ENCODE results near the gene CD200R1. TPM values are rescaled to one million over a fixed set of nuclear protein-coding genes. Genes with fewer than 3 reads are reported as not detected.

The CD200R1 gene
- total and polyA plus RNA-seq, 9 of the 15 experiments (the other 6 are each of a cell fraction or from before 2014, with no cell fraction given) = 0.04 to 0.23 (median 0.09) TPM; not detected in 5

DNA sequence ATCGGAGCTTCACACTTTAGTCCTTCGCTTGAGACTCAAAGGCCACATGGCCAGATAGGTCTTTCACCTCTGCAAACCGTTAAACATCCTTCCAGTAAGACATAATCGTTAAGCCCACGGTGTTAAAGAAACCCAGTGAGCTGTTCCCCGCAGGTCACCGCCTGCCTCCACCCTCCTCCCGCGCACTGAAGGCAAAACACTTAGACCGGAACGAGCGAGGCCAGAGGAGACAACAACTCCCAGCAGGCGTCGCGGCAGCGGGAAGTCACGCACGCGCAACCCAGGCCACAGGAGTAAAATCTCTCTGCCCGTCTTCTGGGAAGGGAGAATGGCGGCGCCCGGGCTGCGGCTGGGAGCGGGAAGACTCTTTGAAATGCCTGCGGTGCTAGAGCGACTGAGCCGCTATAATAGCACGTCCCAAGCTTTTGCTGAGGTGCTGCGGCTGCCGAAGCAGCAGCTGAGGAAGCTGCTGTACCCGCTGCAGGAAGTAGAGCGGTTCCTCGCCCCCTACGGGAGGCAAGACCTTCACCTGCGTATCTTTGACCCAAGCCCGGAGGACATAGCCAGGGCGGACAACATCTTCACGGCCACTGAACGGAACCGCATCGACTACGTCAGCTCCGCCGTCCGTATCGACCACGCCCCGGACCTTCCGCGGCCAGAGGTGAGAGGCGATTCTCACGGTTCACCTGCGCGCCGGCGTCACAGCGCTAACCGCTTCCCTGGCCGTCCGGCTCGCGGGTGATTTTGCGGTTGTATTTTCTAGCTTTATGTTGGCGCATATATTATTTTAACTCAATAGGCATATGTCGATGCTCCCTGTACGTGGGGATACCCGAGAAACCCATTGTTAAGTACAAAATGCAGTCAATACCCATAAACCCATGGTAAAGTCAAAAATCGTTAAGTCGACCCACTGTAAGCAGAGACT lies 16.0 kb upstream of the CD200R1 start, which contains the start of gene GTPBP8 (continued):
- TF ChIP-seq, protein P1, sequence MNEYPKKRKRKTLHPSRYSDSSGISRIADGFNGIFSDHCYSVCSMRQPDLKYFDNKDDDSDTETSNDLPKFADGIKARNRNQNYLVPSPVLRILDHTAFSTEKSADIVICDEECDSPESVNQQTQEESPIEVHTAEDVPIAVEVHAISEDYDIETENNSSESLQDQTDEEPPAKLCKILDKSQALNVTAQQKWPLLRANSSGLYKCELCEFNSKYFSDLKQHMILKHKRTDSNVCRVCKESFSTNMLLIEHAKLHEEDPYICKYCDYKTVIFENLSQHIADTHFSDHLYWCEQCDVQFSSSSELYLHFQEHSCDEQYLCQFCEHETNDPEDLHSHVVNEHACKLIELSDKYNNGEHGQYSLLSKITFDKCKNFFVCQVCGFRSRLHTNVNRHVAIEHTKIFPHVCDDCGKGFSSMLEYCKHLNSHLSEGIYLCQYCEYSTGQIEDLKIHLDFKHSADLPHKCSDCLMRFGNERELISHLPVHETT (CRISPR knock-in tag; conservative IDR thresholded peaks at IDR 0.05 in 1 of 2, IDR thresholded peaks at IDR 0.05 in 1 of 2) = peak in 1 of 2 experiments; percentile 73; a peak in 1 of 4 replicates
- no peak for TF ChIP-seq MED1 (CRISPR knock-in tag; IDR thresholded peaks at IDR 0.05; ENCODE audit: borderline replicate concordance)
- TF ChIP-seq GABPB1 (CRISPR knock-in tag; IDR thresholded peaks at IDR 0.05) = peak; percentile 85
- TF ChIP-seq, protein P2, sequence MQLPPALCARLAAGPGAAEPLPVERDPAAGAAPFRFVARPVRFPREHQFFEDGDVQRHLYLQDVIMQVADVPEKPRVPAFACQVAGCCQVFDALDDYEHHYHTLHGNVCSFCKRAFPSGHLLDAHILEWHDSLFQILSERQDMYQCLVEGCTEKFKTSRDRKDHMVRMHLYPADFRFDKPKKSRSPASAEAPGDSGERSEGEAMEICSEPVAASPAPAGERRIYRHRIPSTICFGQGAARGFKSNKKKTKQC (CRISPR knock-in tag; IDR thresholded peaks at IDR 0.05) = peak; percentile 89; the same call in 1 of the 2 replicates
- TF ChIP-seq NRF1 (conservative IDR thresholded peaks at IDR 0.05 in 1 of 2, IDR thresholded peaks at IDR 0.05 in 1 of 2) = peak; percentile 95 to 96
- peak; percentile 44; the same call in 1 of the 2 replicates for TF ChIP-seq HDAC2 (IDR thresholded peaks at IDR 0.05)
- TF ChIP-seq FOXP1 (CRISPR knock-in tag; IDR thresholded peaks at IDR 0.05) = peak; percentile 80; the same call in 1 of the 2 replicates
- TF ChIP-seq ZSCAN32 (CRISPR knock-in tag; IDR thresholded peaks at IDR 0.05) = no peak
- 0 out of 2 replicates have a peak, but pooled peaks have one; percentile 27 for TF ChIP-seq ELF2 (CRISPR knock-in tag; IDR thresholded peaks at IDR 0.05)
- TF ChIP-seq POLR2B (IDR thresholded peaks at IDR 0.05; ENCODE audit: low read depth, partially characterized antibody) = peak; percentile 86
- TF ChIP-seq KAT8 (IDR thresholded peaks at IDR 0.05; ENCODE audit: low read depth) = no peak
- TF ChIP-seq, protein P3, sequence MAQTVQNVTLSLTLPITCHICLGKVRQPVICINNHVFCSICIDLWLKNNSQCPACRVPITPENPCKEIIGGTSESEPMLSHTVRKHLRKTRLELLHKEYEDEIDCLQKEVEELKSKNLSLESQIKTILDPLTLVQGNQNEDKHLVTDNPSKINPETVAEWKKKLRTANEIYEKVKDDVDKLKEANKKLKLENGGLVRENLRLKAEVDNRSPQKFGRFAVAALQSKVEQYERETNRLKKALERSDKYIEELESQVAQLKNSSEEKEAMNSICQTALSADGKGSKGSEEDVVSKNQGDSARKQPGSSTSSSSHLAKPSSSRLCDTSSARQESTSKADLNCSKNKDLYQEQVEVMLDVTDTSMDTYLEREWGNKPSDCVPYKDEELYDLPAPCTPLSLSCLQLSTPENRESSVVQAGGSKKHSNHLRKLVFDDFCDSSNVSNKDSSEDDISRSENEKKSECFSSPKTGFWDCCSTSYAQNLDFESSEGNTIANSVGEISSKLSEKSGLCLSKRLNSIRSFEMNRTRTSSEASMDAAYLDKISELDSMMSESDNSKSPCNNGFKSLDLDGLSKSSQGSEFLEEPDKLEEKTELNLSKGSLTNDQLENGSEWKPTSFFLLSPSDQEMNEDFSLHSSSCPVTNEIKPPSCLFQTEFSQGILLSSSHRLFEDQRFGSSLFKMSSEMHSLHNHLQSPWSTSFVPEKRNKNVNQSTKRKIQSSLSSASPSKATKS (CRISPR knock-in tag; IDR thresholded peaks at IDR 0.05) = no peak
- TF ChIP-seq ATF1 (CRISPR knock-in tag; IDR thresholded peaks at IDR 0.05) = no peak
- peak; percentile 91 for TF ChIP-seq ATF1 (tag; IDR thresholded peaks at IDR 0.05)
- TF ChIP-seq, protein P4, sequence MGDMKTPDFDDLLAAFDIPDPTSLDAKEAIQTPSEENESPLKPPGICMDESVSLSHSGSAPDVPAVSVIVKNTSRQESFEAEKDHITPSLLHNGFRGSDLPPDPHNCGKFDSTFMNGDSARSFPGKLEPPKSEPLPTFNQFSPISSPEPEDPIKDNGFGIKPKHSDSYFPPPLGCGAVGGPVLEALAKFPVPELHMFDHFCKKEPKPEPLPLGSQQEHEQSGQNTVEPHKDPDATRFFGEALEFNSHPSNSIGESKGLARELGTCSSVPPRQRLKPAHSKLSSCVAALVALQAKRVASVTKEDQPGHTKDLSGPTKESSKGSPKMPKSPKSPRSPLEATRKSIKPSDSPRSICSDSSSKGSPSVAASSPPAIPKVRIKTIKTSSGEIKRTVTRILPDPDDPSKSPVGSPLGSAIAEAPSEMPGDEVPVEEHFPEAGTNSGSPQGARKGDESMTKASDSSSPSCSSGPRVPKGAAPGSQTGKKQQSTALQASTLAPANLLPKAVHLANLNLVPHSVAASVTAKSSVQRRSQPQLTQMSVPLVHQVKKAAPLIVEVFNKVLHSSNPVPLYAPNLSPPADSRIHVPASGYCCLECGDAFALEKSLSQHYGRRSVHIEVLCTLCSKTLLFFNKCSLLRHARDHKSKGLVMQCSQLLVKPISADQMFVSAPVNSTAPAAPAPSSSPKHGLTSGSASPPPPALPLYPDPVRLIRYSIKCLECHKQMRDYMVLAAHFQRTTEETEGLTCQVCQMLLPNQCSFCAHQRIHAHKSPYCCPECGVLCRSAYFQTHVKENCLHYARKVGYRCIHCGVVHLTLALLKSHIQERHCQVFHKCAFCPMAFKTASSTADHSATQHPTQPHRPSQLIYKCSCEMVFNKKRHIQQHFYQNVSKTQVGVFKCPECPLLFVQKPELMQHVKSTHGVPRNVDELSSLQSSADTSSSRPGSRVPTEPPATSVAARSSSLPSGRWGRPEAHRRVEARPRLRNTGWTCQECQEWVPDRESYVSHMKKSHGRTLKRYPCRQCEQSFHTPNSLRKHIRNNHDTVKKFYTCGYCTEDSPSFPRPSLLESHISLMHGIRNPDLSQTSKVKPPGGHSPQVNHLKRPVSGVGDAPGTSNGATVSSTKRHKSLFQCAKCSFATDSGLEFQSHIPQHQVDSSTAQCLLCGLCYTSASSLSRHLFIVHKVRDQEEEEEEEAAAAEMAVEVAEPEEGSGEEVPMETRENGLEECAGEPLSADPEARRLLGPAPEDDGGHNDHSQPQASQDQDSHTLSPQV (IDR thresholded peaks at IDR 0.05) = peak; percentile 63; the same call in 1 of the 2 replicates
- 0 out of 2 replicates have a peak, but pooled peaks have one; percentile 30 for TF ChIP-seq KLF1 (tag; IDR thresholded peaks at IDR 0.05)
- peak; percentile 97 for TF ChIP-seq PHF8 (IDR thresholded peaks at IDR 0.05; ENCODE audit: borderline replicate concordance, low read length)

Data from K562 (cell line).